Bronchial epithelial cell (primary cell): ENCODE measurements around the gene FAM124A. TPM values are rescaled to one million over a fixed set of nuclear protein-coding genes. Genes with fewer than 3 reads are reported as not detected.

ENCODE experiments used
- DNase-seq: peaks from one replicate; pipeline ENCODE4 v3.0.0-alpha.2; 2010; ENCODE audit warnings: low read depth
- FAIRE-seq: peaks from 2 replicates; lab custom pipeline; 2011; peaks lifted over from hg19 to GRCh38; lab: Jason Lieb, UNC
- H3K27me3 ChIP-seq: 2 replicates; pipeline ENCODE4 v1.5.1; 2011; ENCODE audit warnings: low read length; ENCODE audit not compliant: control insufficient read depth, insufficient read depth
- H3K36me3 ChIP-seq: 2 replicates; pipeline ENCODE4 v1.5.1; 2011; ENCODE audit warnings: low read length; ENCODE audit not compliant: control insufficient read depth, insufficient read depth
- H3K4me3 ChIP-seq: 2 replicates; pipeline ENCODE4 v1.5.1; 2011; ENCODE audit warnings: mild to moderate bottlenecking, low read depth, low read length, control low read depth
- CTCF ChIP-seq: IDR thresholded peaks from 2 replicates; pipeline ENCODE4 v1.5.1; 2011; ENCODE audit warnings: mild to moderate bottlenecking, moderate library complexity, low read length, control low read depth, inconsistent platforms; ENCODE audit not compliant: insufficient read depth, severe bottlenecking
- total RNA-seq: library from RNA; depleted of rRNA; stranded (reverse); fragments of >200 nt; gene quantifications from 2 replicates; pipeline ENCODE4 v1.2.1, GENCODE V29; 2014

FAM124A gene
- total RNA-seq, 1 donor from 2014 or later, result not detected

- TF ChIP-seq CTCF, result peak; percentile 4
- H3K36me3 ChIP-seq, result no peaks in the 10 kb centered on the region
- FAIRE-seq, result no peak
- H3K27me3 ChIP-seq, result no peaks in the 10 kb centered on the region
- DNase-seq, result no peak
- no peak overlapping the region for H3K4me3 ChIP-seq
These were observed 35.0 kb downstream of the FAM124A start for GRCh38 chr13:51257187-51257586.

DNA sequence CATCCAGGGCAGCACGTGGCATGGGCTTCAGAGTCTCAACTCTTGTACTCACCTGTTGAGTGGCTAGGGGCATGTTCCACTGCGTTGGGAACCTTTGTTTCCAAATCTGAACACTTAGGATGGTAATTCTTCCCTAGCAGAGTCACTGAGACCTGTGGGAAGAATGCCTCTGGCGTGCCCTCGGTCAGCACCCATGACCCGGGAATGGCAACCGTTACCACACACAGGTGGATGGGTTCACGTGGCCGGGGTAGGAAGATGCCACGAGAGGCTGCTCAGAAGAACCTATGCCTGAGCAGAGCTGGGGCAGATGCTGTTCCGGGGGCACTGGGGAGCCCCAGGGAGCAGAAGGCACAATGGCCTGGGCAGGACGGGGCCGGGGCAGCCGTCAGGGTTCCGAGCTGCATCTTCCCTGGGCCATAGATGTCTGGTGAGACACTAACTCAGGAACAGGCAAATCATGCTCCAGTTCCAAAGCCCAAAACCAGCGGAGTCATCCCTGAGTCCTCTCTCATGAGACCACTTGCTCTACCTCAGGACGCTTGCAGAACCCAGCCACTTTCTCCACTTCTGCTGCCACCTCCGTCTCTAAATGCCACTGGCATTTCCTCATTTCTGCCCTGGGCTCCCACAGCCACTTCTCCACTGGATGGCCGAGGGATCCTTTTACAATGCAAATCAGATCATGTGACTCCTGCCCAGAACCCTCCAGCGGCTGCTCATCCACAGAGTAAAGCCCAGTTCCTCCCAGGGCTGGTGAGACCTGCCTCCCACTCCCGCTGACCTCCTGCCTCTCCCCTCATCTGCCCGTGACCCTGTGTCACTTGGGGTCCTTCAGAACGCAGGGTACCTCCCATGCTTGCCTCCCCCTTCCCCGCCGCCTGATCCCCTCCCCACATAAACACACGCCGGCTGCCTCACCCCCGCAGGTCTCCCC lies 36.7 kb downstream of the FAM124A start:
- H3K27me3 ChIP-seq, result peaks cover 2% of the 10 kb centered on the region
- no peaks in the 10 kb centered on the region for H3K36me3 ChIP-seq
- no peak for TF ChIP-seq CTCF
- FAIRE-seq (no peak), DNase-seq (no peak)
- no peak overlapping the region for H3K4me3 ChIP-seq

DNA sequence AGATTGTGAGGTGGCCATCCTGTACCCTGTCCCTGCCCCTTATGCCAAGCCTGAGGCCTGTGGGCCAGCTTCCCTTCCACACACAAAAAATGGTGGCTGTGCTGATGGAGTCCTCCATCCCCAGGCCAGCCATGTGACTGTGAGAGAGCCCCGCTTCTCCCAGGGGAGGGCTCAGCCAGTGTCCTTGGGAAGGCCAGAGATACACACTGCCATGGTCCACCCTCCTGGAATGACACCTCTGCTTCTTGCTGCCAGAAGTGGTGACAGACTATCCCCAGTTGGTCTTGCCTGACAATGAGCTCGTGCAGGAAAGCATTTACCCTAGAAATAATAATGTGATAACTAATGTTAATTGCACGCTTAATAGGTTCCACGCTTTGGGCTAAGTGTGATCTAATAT lies 38.0 kb downstream of the FAM124A start:
- no peak for DNase-seq
- no peak for FAIRE-seq
- no peaks in the 10 kb centered on the region for H3K36me3 ChIP-seq
- no peak overlapping the region for H3K4me3 ChIP-seq
- TF ChIP-seq CTCF, result no peak
- peaks cover 2% of the 10 kb centered on the region for H3K27me3 ChIP-seq

DNA sequence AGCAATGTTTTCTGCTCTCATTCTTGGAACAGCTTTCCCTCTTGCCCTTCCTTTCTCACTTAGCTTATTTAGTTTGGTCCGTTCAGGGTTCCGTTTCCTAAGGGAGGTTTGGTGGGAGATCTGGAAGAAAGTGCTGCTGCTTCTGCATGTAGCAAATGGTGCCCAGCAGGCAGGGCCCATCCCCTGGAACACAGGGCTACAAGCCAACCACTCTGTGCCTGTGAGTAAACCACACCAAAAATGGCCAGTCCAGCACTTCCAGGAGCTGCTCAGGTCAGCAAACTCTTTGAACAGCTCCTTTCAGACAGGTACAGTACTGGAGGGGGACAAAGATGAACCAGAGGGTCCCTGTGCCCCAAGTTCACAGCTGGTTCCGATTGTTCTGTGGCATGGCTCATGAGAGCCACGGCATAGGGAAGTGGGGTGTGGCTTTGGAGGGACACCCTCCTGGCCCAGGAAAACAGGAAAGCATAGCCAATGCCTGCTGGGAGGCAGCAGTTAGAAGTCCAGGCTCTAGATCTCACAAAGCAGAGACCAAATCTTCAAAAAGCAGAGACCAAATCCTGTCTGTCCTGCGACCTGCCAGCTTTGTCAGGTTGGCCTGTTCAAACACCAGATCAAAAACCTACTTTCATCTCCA lies 39.5 kb downstream of the FAM124A start:
- TF ChIP-seq CTCF, result no peak
- Histone ChIP-seq H3K36me3 (no peaks in the 10 kb centered on the region), H3K27me3 (peaks cover 2% of the 10 kb centered on the region), H3K4me3 (no peak overlapping the region)
- FAIRE-seq, result no peak
- DNase-seq, result no peak

DNA sequence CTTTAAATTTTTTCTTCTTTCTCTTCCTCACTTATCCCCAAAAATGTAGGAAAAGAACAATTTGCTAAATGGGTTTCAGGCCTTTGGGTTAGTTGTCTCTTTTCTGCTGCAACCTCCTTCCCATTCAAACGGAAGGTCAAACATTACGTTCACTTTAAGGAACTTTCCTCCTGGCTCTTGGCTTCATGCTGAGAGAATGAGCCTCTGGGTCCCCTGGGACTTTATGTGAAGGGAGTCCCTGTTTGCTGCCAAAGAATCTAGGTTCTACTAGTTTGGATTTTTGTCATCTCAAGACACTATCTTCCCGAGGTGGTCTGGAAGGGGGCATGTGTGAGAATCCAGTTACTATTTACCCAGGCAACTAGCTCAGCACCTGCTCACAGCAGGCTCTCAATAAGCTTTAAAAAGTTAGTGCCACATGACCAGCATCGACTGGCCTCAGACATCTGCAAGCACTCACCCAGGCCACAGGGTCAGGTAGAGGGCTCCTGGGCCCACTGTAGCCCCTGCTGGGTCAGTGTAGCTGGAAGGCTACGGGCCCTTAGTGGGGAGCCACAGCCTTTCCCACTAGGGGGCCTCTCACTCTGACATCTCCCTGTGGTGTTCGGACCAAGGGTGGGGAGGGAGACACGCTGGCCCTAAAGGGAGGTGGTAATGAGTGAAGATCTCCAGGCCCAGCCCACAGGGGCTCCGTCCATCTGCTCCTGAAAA lies 40.5 kb downstream of the FAM124A start:
- Histone ChIP-seq H3K4me3 (no peak overlapping the region), H3K36me3 (no peaks in the 10 kb centered on the region), H3K27me3 (peaks cover 2% of the 10 kb centered on the region)
- TF ChIP-seq CTCF, result peak; percentile 6
- FAIRE-seq (no peak), DNase-seq (no peak)
